ENCODE measurements around the gene EYA3.

DNA sequence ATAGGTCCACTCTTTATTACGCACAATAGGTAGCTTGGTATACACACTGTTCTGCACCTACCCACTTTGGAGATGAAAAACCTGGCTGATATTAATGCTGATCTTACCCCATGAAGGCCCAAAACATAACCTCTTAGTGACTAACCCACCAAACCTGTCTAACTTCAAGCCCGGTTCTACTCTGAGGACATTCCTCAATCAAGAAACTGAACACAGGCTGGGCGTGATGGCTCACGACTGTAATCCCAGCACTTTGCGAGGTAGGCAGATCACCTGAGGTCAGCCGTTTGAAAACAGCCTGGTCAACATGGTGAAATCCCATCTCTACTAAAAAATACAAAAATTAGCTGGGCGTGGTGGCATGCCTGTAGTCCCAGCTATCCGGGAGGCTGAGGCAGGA, 50.5 kb downstream of the EYA3 start:
- TF ChIP-seq EZH2phosphoT487 (IDR thresholded peaks at IDR 0.05; ENCODE audit: borderline replicate concordance, low read length) (no peak), CTCF (IDR thresholded peaks at IDR 0.05; ENCODE audit: low read depth, low read length, poor library complexity, severe bottlenecking) (no peak)

Measured in DOHH2 (cell line).